Activated T-cell treated with anti-CD3 and anti-CD28 coated beads, Interleukin-2, amount 50 U/mL, for 72 hours (primary cell): ENCODE results near the gene KCNV2. TPM values are rescaled to one million over a fixed set of nuclear protein-coding genes. Genes with fewer than 3 reads are reported as not detected.

Source experiments
- ATAC-seq, 2 donors: fragments of 150-1000 bp; cut with Tn5 transposase; replicated peaks in 1 of 2; 2 replicates each; pipeline ENCODE4 v1.10.0; 2021; ENCODE audit warnings: moderate library complexity in 2 of 2, mild to moderate bottlenecking in 1 of 2
- DNase-seq, 2 donors: peaks; one replicate each; pipeline ENCODE4 v3.0.0; 2021 to 2022; ENCODE audit warnings: mixed read lengths in 1 of 2
- H3K27ac Mint-ChIP-seq: one replicate; pipeline ENCODE4 v1.8.0; 2022; ENCODE audit warnings: mild to moderate bottlenecking, moderate library complexity, mixed read lengths
- H3K27me3 Mint-ChIP-seq: one replicate; pipeline ENCODE4 v1.8.0; 2022; ENCODE audit warnings: low read depth, mixed read lengths
- H3K36me3 Mint-ChIP-seq, 2 donors: one replicate each; pipeline ENCODE4 v1.8.0; 2022; ENCODE audit warnings: mixed read lengths in 2 of 2, mild to moderate bottlenecking in 1 of 2; ENCODE audit not compliant: insufficient read depth in 2 of 2
- H3K4me1 Mint-ChIP-seq: one replicate; pipeline ENCODE4 v1.8.0; 2022; ENCODE audit warnings: low read depth, mixed read lengths
- H3K4me3 Mint-ChIP-seq, 2 donors: one replicate each; pipeline ENCODE4 v1.8.0; 2022; ENCODE audit warnings: mild to moderate bottlenecking in 2 of 2, mixed read lengths in 2 of 2, moderate library complexity in 2 of 2
- H3K9me3 Mint-ChIP-seq, 2 donors: one replicate each; pipeline ENCODE4 v1.8.0; 2022; ENCODE audit warnings: mixed read lengths in 2 of 2
- total RNA-seq, 2 donors: library from RNA; stranded (reverse); gene quantifications; one replicate each; pipeline ENCODE4 v1.2.3, GENCODE V29; 2022

Gene KCNV2
- total RNA-seq, 2 donors from 2014 or later, result not detected

DNA sequence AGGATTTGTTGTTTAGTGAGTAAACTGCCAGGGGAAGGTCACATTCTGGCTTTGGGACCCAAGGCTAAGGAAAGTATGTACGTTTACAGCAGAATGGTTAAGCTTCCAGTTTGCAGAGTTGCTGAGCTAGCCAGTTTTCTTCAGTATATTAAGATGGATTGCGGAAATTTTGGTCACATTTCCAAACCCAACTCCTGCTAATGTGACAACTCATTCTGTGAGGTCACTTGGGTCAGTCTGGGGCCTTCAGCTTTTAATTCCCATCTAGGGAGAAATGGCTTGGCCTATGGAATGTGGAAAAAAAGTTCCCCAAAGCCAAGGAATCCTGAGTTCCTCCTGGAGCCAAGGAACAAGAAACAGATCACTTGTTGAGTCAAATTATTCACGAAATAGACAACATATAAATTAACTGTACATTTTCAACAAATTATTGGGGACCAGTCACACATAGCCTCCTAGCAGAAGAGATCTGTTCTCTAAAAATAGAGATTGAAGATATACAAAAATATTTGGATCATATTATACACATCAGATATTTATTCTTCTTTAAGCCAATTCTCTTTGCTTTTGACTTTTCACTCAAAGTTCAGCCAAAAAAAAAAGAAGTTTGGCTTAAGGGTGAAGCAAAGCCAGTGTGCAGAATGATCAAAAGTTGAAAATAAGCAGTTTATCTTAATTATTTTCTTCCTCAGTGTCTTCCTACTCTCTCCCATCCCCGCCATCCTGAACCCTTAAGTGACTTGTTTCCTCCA lies 8.8 kb downstream of the KCNV2 start:
- no peak for ATAC-seq
- no peak overlapping the region for H3K27ac Mint-ChIP-seq
- H3K4me1 Mint-ChIP-seq, result no peaks in the 10 kb centered on the region
- no peak for DNase-seq
- no peak overlapping the region for H3K4me3 Mint-ChIP-seq
- H3K9me3 Mint-ChIP-seq, result no peaks in the 10 kb centered on the region
- no peaks in the 10 kb centered on the region for H3K27me3 Mint-ChIP-seq
- H3K36me3 Mint-ChIP-seq, result no peaks in the 10 kb centered on the region

DNA sequence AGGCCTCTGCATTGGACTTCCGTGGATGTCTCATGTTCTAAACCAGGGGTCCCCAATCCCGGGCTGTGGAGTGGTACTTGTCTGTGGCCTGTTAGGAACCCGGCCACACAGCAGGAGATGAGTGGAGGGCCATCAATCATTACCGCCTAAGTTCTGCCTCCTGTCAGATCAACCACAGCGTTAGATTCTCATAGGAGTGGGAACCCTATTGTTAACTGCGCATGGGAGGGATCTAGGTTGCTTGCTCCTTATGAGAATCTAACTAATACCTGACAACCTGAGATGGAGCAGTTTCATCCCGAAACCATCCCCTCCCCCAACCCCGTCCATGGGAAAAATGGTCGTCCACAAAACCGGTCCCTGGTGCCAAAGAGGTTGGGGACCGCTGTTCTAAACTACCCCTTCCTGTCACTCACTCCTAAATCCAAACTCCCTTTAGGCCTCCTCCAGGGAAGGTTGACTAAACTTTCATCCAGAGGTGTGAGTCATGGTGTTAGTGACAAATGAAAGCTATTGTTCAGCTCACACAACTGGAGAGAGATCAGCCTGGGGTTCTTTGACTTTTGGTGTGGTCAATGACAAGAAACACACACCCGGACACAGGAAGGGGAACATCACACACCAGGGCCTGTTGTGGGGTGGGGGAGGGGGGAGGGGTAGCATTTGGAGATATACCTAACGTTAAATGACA lies 9.5 kb downstream of the KCNV2 start:
- H3K27me3 Mint-ChIP-seq, result no peaks in the 10 kb centered on the region
- DNase-seq (no peak), ATAC-seq (no peak)
- H3K27ac Mint-ChIP-seq, result no peak overlapping the region
- H3K4me1 Mint-ChIP-seq, result no peaks in the 10 kb centered on the region
- H3K9me3 Mint-ChIP-seq, result no peaks in the 10 kb centered on the region
- no peaks in the 10 kb centered on the region for H3K36me3 Mint-ChIP-seq
- H3K4me3 Mint-ChIP-seq, result no peak overlapping the region

DNA sequence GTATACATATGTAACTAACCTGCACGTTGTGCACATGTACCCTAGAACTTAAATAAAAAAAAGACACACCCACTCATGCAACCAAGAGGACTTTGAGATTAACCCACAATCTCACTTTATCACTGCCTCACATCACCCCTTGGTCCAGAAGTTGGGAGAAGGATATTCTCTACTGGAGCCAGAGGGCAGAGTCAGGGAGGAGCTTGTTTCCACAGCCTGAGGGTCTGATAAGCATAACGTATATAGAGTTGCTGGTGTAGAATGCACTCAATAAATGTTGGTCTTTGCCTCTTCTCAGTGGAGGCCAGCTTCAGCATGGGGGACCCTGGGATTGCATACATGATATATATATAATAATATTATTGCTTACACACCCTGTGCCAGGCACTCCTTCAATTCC lies 10.1 kb downstream of the KCNV2 start:
- Mint-ChIP-seq H3K36me3 (no peaks in the 10 kb centered on the region), H3K4me1 (no peaks in the 10 kb centered on the region), H3K27me3 (no peaks in the 10 kb centered on the region), H3K4me3 (no peak overlapping the region), H3K27ac (no peak overlapping the region), H3K9me3 (no peaks in the 10 kb centered on the region)
- DNase-seq (no peak), ATAC-seq (no peak)

DNA sequence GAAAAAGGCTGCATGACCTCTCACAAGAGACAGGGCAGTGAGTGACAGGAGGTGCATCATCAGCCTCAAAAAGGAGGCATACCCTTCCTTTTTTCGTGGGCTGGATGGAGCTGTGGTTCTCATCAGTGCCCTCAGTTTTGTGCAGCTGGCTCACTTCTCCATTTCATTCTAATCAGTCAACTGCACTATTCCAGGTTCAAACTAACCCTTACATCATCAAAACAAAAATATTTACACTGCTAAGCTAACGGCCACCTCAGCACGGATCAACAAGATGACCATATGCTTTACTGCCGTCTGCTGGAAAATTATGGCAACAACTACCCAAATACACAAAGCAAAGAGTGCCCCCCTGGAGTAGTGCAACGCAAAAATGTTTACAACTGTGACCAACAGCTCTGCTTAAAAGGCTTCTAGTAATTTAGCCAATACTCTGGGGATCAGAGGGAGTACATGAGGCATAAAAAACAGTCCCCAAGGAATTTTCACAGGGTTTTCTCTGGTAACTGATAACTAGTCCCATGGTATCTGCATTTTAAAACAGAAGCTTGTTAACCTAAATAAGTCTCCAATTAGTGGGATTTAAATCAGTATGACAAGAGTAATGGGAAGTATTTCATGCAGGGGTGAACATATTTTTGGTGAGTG lies 10.8 kb downstream of the KCNV2 start:
- peak in 1 of 2 donors; percentile 7 for DNase-seq
- ATAC-seq, result no peak
- Mint-ChIP-seq H3K9me3 (no peaks in the 10 kb centered on the region), H3K27ac (no peak overlapping the region), H3K36me3 (peaks cover 0 to 3% of the 10 kb centered on the region in 2 donors), H3K4me3 (no peak overlapping the region), H3K27me3 (no peaks in the 10 kb centered on the region), H3K4me1 (no peaks in the 10 kb centered on the region)

DNA sequence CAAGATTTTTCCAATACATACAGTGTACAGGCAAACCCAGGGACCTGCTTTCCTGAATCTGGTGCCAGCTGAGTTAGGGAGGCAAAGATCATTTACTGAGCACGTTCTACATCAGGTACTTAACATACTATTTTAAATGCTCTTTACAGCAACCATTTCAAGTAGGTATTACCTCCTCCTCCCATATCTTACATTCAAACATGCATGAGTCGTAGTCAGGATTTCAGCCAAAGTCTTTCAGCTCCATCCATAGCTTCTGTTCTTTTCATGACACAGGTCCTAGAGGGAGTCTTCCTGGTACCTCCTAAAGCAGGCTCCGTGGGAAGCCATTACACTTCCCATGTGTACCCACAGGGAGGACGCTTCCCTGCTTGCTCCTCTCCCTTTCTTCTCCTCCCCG lies 11.7 kb downstream of the KCNV2 start:
- Mint-ChIP-seq H3K27me3 (no peaks in the 10 kb centered on the region), H3K36me3 (peaks cover 0 to 3% of the 10 kb centered on the region in 2 donors), H3K27ac (no peak overlapping the region), H3K4me1 (no peaks in the 10 kb centered on the region), H3K9me3 (no peaks in the 10 kb centered on the region), H3K4me3 (no peak overlapping the region)
- no peak for DNase-seq
- no peak for ATAC-seq

DNA sequence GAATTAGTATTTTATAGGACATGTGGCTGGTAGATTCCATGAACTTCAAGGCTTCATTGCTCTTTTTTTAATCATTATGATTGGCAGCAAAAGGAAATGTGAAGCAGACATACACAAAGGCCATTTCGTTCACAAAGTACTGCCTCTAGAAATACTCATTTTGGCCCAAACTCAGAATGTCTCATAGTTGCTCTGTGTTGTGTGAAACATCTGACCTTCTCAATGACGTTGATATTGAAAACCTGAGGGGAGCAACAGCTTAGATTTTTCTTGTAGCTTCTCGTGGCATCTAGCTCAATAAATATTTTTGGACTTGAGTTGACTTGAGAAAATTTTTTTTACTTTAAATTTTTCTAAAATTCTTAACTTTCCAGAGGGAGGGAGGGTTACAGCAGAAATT lies 12.4 kb downstream of the KCNV2 start:
- Mint-ChIP-seq H3K36me3 (peaks cover 0 to 3% of the 10 kb centered on the region in 2 donors), H3K9me3 (no peaks in the 10 kb centered on the region), H3K27me3 (no peaks in the 10 kb centered on the region), H3K27ac (no peak overlapping the region), H3K4me3 (no peak overlapping the region), H3K4me1 (no peaks in the 10 kb centered on the region)
- ATAC-seq (no peak), DNase-seq (no peak)

DNA sequence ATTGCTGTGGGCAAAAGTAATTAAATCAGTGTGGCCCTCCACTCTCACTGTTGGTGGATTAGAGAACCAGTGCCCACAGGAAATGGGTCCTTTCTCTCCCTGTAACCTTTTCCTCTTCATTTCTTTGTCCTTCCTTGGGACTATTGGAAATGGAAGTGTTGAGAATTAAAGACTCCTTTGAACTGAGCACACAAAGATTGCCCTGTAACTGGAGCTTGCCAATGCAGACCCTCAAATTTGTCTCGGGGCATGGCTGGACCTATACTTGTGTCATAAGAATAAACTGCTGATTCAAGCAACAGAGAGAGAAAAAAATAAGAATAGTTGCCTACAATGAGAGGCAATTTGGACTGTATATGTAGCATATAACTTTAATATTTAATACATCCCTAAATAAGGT lies 13.7 kb downstream of the KCNV2 start:
- Mint-ChIP-seq H3K9me3 (no peaks in the 10 kb centered on the region), H3K4me1 (no peaks in the 10 kb centered on the region), H3K27me3 (no peaks in the 10 kb centered on the region), H3K36me3 (peaks cover 0 to 3% of the 10 kb centered on the region in 2 donors), H3K27ac (no peak overlapping the region), H3K4me3 (no peak overlapping the region)
- ATAC-seq (no peak), DNase-seq (no peak)

DNA sequence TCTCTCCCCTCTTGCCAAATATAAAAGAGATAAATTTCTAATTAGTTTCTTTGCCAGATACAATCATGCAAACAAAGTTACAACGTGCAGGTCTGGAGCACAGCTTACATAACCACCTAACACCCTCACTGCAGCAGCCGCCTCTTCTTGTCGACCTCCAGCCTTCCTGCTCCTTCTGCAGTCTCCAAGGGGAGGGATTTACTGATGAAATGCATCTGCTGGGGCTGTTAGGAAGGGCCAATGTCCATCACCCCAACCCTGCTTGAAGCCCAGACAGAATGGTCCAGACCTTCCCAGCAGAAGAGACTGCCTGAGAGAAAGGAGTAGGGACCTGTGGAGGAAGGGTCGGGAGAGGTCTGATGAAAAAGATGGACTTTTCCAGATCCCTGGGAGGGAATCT lies 15.2 kb downstream of the KCNV2 start:
- Mint-ChIP-seq H3K36me3 (peaks cover 0 to 3% of the 10 kb centered on the region in 2 donors), H3K27me3 (no peaks in the 10 kb centered on the region), H3K4me3 (no peak overlapping the region), H3K4me1 (no peaks in the 10 kb centered on the region), H3K9me3 (no peaks in the 10 kb centered on the region), H3K27ac (no peak overlapping the region)
- DNase-seq, result no peak
- ATAC-seq, result no peak

DNA sequence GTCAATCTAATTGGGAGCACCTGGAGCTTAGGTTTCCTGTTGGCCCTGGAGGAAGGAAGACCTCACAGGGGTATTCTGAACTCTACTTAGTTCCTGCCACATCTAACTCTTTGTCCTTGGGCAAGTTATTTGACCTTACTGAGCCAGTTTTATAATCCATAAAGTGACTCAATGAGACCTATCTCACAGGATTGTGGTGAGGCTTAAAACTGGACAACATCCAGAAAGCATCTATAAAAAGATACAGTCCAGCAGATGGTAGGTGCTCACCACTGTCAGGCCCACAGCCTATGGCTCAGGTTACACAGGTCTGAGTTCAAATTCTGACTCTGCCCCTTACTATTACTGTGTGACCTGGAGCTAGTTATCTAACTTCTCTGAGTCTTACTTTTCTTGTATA lies 23.3 kb downstream of the KCNV2 start:
- H3K36me3 Mint-ChIP-seq, result peaks cover 0 to 2% of the 10 kb centered on the region in 2 donors
- ATAC-seq (no peak), DNase-seq (no peak)
- no peak overlapping the region for H3K27ac Mint-ChIP-seq
- H3K4me3 Mint-ChIP-seq, result no peak overlapping the region
- no peaks in the 10 kb centered on the region for H3K4me1 Mint-ChIP-seq
- H3K9me3 Mint-ChIP-seq, result no peaks in the 10 kb centered on the region
- H3K27me3 Mint-ChIP-seq, result no peaks in the 10 kb centered on the region

DNA sequence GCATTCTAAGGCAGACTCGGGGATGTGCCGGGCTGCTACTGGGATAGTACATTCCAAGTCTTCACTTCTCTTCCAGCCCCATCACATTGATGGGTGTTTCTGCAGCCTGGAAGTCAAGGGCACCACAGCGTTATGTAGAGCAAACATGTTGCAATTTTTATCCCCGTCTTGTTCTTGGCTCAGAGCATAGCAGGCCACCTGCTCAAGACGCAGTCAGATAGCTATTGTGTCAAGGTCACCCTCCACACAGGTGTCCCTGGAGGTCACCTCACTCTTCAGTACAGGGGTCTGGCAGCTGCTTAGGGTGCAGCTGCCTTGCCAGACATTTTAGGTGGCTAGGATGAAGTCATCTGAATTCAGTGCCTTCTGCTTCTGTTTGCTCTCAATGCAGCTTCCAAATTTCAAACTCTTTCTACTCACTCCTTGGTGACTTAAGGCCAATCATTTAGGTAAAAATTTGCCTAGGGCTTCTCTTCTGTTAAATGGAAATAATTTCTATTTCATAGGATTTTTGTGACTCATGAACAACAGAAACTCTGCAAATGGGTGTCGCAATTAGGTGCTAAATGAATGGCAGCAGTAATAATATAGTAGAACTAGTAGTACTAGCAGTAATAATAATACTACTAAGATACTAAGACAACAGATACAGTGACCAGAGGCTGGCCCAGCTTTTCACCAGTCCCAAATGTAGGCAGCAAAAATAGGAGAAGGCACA lies 24.3 kb downstream of the KCNV2 start:
- H3K27ac Mint-ChIP-seq, result no peak overlapping the region
- H3K36me3 Mint-ChIP-seq, result peaks cover 0 to 4% of the 10 kb centered on the region in 2 donors
- no peak overlapping the region for H3K4me3 Mint-ChIP-seq
- ATAC-seq (no peak), DNase-seq (no peak)
- H3K27me3 Mint-ChIP-seq, result no peaks in the 10 kb centered on the region
- H3K4me1 Mint-ChIP-seq, result no peaks in the 10 kb centered on the region
- H3K9me3 Mint-ChIP-seq, result no peaks in the 10 kb centered on the region

DNA sequence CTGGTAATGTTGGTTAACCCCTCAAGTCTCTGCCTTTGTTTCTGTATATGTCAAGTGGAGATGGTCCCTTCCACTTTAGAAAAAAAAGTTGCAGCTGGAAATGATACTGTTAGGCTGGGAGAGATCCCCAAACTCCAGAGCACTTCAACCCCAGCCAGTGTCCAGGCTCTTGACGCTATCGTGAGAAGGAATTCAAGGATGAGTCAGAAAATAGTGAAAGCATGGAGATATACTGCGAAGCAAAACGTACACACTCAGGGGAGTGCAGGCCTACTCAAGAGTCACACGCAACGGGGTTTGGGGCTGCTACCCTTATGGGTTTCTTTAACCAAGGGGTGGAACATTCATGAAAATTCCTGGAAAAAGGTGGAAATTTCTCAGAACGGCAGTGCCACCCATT lies 24.9 kb downstream of the KCNV2 start:
- no peaks in the 10 kb centered on the region for H3K9me3 Mint-ChIP-seq
- H3K36me3 Mint-ChIP-seq, result peaks cover 0 to 4% of the 10 kb centered on the region in 2 donors

DNA sequence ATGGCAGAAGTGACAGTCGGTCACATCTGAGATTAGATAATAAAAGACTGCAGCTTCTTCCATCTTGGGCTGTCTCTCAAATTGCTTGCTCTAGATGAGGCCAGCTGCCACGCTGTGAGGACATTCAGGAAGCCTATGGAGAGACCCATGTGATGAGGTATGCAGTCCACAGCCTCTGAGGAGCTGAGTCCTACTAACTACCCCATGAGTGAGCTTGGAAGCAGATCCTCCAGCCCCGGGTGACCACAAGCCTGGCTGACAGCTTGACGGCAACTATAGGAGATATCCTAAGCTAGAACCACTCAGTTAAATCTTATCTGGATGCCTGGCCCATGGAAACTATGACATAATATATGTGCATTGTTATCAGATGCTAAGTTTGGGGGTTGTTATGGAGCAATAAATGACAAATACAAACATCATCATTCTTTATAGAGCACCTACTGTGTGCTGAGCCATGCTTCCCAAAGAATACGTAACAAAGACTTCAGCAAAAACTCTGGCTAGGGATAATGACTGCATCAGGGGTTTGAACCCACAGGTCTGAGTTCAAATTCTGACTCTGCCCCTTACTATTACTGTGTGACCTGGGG lies 26.7 kb downstream of the KCNV2 start:
- Mint-ChIP-seq H3K27me3 (no peaks in the 10 kb centered on the region), H3K4me3 (no peak overlapping the region), H3K27ac (no peak overlapping the region), H3K36me3 (peaks cover 0 to 7% of the 10 kb centered on the region in 2 donors), H3K9me3 (no peaks in the 10 kb centered on the region), H3K4me1 (no peaks in the 10 kb centered on the region)
- ATAC-seq (no peak), DNase-seq (no peak)

More for the DNA sequence above, 24.9 kb downstream of the KCNV2 start:
- no peaks in the 10 kb centered on the region for H3K4me1 Mint-ChIP-seq
- ATAC-seq, result no peak
- no peak for DNase-seq
- H3K27ac Mint-ChIP-seq, result no peak overlapping the region
- no peaks in the 10 kb centered on the region for H3K27me3 Mint-ChIP-seq
- H3K4me3 Mint-ChIP-seq, result no peak overlapping the region
